ENCODE results near the gene MAFG. TPM values are rescaled to one million over a fixed set of nuclear protein-coding genes. Genes with fewer than 3 reads are reported as not detected.
A peak's percentile ranks its signal among the peaks of the same experiment; 100 is the strongest.

MAFG gene
- total and polyA plus RNA-seq, 9 of the 15 experiments (the other 6 are each of a cell fraction or from before 2014, with no cell fraction given), result 1.1 to 58.1 (median 24.9) TPM

DNA sequence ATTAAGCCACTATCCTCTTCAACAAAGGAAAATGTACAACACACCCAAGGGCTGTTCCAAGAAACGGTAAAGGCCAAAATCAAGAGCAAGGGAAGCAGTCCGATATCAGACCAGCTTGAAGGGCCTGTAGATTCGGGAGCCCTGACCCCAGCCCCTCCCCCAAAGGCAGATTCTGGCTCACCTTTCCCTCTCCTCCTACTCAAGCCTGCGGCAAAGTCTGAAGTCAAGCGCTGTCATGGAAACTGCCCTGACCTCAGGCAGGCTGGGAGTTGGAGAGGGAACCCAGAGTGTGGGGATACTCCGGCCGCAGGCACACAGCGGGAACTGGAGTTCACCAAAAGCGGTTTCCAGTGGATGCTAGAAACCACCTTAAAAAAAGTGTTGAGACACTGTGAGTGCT is 37.9 kb downstream of the MAFG start:
- no peak for TF ChIP-seq HDAC6 (IDR thresholded peaks at IDR 0.05; ENCODE audit: low read depth, low read length)
- TF ChIP-seq POLR3G (IDR thresholded peaks at IDR 0.05; ENCODE audit: extremely low read depth, insufficient read length, insufficient replicate concordance), result no peak
- TF ChIP-seq RBFOX2 (IDR thresholded peaks at IDR 0.05; ENCODE audit: low read depth, low read length), result peak; percentile 36; the same call in 1 of the 2 replicates
- Histone ChIP-seq H3K4me3 (peak overlapping the region; percentile 73; the same call in 1 of the 2 replicates), H3K9me1 (ENCODE audit: control insufficient read depth, insufficient read depth, low read length) (peaks cover 8% of the 10 kb centered on the region), H4K20me1 (replicated peaks; ENCODE audit: control insufficient read depth, insufficient read depth, low read length) (0 out of 2 replicates have a peak, but pooled peaks cover 4% of the 10 kb centered on the region), H2AFZ (ENCODE audit: low read depth, low read length) (no peak overlapping the region), H3K36me3 (ENCODE audit: control insufficient read depth, insufficient read depth, low read length) (peaks cover 74% of the 10 kb centered on the region), H3K27me3 (ENCODE audit: control insufficient read depth in 2 of 2, insufficient read depth in 2 of 2, low read length in 2 of 2) (no peaks in the 10 kb centered on the region), H3K79me2 (ENCODE audit: control insufficient read depth, insufficient read depth, low read length) (peaks cover 82% of the 10 kb centered on the region), H3K9ac (ENCODE audit: insufficient read depth in 1 of 2, low read depth in 2 of 2, low read length in 2 of 2) (peak overlapping the region; percentile 89 to 96), H3K4me2 (ENCODE audit: insufficient read depth, low read length) (peak overlapping the region; percentile 91; the same call in 1 of the 2 replicates), H3K9me3 (replicated peaks; ENCODE audit: control insufficient read depth, insufficient read depth, low read depth, low read length) (no peaks in the 10 kb centered on the region), H3K27ac (ENCODE audit: extremely low read depth, low read depth, low read length) (peak overlapping the region; percentile 97; the same call in 1 of the 3 replicates), H3K4me1 (replicated peaks in 1 of 2; ENCODE audit: control insufficient read depth in 2 of 2, insufficient read depth in 2 of 2, low read length in 2 of 2) (peaks cover 12 to 49% of the 10 kb centered on the region in 2 experiments; a peak in 4 of 5 replicates)
- in situ Hi-C loops (cut with MboI) (no loop called here), intact Hi-C loops (cut with micrococcal nuclease) (no loop called here)
- no peak for ATAC-seq
- 87% methylated on average over 8 of the region's 9 CpGs for WGBS (ENCODE audit: insufficient coverage, low coverage, missing lambda C conversion rate)
- BruUV-seq (replicated peaks), result no TSS peak
- peak in 1 of 4 experiments; percentile 15 for DNase-seq (ENCODE audit: extremely low read depth in 1 of 4, low spot score in 3 of 4)
- CTCF ChIA-PET (ENCODE audit: low intra/inter-chr PET ratio), result interaction anchor here (0.6 kb wide), 1 partner anchor 28 kb away, joined by 3 read pairs; no protein-coding TSS in a partner anchor
- POLR2A ChIA-PET, result interaction anchor here (0.8 to 10.5 kb wide), 4 partner anchors 15 to 186 kb away, joined by 3 to 85 read pairs (median 4); partner anchors contain the start of gene MRPL12
- FAIRE-seq, result peak; percentile 57

- Histone ChIP-seq H3K9me1 (ENCODE audit: control insufficient read depth, insufficient read depth, low read length) (peaks cover 5% of the 10 kb centered on the region), H3K79me2 (ENCODE audit: control insufficient read depth, insufficient read depth, low read length) (peaks cover 78% of the 10 kb centered on the region), H2AFZ (ENCODE audit: low read depth, low read length) (no peak overlapping the region), H3K4me1 (replicated peaks in 1 of 2; ENCODE audit: control insufficient read depth in 2 of 2, insufficient read depth in 2 of 2, low read length in 2 of 2) (peaks cover 12 to 49% of the 10 kb centered on the region in 2 experiments; a peak in 4 of 5 replicates), H3K9me3 (replicated peaks; ENCODE audit: control insufficient read depth, insufficient read depth, low read depth, low read length) (no peaks in the 10 kb centered on the region), H3K27me3 (ENCODE audit: control insufficient read depth in 2 of 2, insufficient read depth in 2 of 2, low read length in 2 of 2) (no peaks in the 10 kb centered on the region), H3K4me2 (ENCODE audit: insufficient read depth, low read length) (0 out of 2 replicates have a peak overlapping the region, but pooled peaks have one; percentile 91), H3K9ac (ENCODE audit: insufficient read depth in 1 of 2, low read depth in 2 of 2, low read length in 2 of 2) (peak overlapping the region; percentile 89 to 96; a peak in 3 of 4 replicates), H3K27ac (ENCODE audit: extremely low read depth, low read depth, low read length) (peak overlapping the region; percentile 97; the same call in 1 of the 3 replicates), H4K20me1 (replicated peaks; ENCODE audit: control insufficient read depth, insufficient read depth, low read length) (0 out of 2 replicates have a peak, but pooled peaks cover 4% of the 10 kb centered on the region), H3K36me3 (ENCODE audit: control insufficient read depth, insufficient read depth, low read length) (peaks cover 74% of the 10 kb centered on the region), H3K4me3 (no peak overlapping the region)
- FAIRE-seq, result no peak
- DNase-seq (ENCODE audit: extremely low read depth in 1 of 4, low spot score in 3 of 4), result peak in 1 of 4 experiments; percentile 10
- in situ Hi-C loops (cut with MboI) (no loop called here), intact Hi-C loops (cut with micrococcal nuclease) (no loop called here)
- ChIA-PET POLR2A (interaction anchor here (0.7 to 10.5 kb wide), 5 partner anchors 14 to 186 kb away, joined by 3 to 85 read pairs (median 3); partner anchors contain the start of gene MRPL12), CTCF (ENCODE audit: low intra/inter-chr PET ratio) (no interaction called here)
- WGBS (ENCODE audit: insufficient coverage, low coverage, missing lambda C conversion rate), result 95% methylated on average over 16 of the region's 16 CpGs
- ATAC-seq, result no peak
- no TSS peak for BruUV-seq (replicated peaks)
- TF ChIP-seq KLF10 (CRISPR knock-in tag; IDR thresholded peaks at IDR 0.05), result no peak
- TF ChIP-seq, protein P1, sequence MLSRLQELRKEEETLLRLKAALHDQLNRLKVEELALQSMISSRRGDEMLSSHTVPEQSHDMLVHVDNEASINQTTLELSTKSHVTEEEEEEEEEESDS (CRISPR knock-in tag; IDR thresholded peaks at IDR 0.05), result no peak
- TF ChIP-seq, protein P2, sequence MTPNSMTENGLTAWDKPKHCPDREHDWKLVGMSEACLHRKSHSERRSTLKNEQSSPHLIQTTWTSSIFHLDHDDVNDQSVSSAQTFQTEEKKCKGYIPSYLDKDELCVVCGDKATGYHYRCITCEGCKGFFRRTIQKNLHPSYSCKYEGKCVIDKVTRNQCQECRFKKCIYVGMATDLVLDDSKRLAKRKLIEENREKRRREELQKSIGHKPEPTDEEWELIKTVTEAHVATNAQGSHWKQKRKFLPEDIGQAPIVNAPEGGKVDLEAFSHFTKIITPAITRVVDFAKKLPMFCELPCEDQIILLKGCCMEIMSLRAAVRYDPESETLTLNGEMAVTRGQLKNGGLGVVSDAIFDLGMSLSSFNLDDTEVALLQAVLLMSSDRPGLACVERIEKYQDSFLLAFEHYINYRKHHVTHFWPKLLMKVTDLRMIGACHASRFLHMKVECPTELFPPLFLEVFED (CRISPR knock-in tag; conservative IDR thresholded peaks at IDR 0.05), result no peak
- TF ChIP-seq SAFB (IDR thresholded peaks at IDR 0.05; ENCODE audit: borderline replicate concordance, low read depth, low read length), result no peak
- TF ChIP-seq ZFX (CRISPR knock-in tag; IDR thresholded peaks at IDR 0.05), result peak; percentile 19; the same call in 1 of the 2 replicates
- no peak for TF ChIP-seq NCOA4 (IDR thresholded peaks at IDR 0.05; ENCODE audit: partially characterized antibody)
- peak; percentile 77; the same call in 1 of the 2 replicates for TF ChIP-seq ZC3H4 (CRISPR knock-in tag; IDR thresholded peaks at IDR 0.05; ENCODE audit: borderline replicate concordance)
- no peak for TF ChIP-seq NCOR1 (IDR thresholded peaks at IDR 0.05)
- no peak for TF ChIP-seq C11orf30 (IDR thresholded peaks at IDR 0.05; ENCODE audit: low read depth)
- TF ChIP-seq BRD9 (IDR thresholded peaks at IDR 0.05; ENCODE audit: low read depth, partially characterized antibody), result no peak
- peak; percentile 43 for TF ChIP-seq NFIC (IDR thresholded peaks at IDR 0.05)
These were observed 38.4 kb downstream of the MAFG start for GRCh38 chr17:81888988-81889595.
